ENCODE measurements around the gene GCN1.

GCN1 gene

GRCh38 chr12:120168337-120168736, 26.2 kb downstream of the GCN1 start:
- H3K36me3 ChIP-seq (ENCODE audit: control insufficient read depth in 1 of 2, insufficient read depth in 2 of 2, low read length in 2 of 2) = peaks cover 42 to 65% of the 10 kb centered on the region in 2 donors

GRCh38 chr12:120167529-120168095, 26.9 kb downstream of the GCN1 start:
- Histone ChIP-seq H3K4me1 (ENCODE audit: control insufficient read depth in 1 of 2, insufficient read depth in 2 of 2, low read length in 2 of 2) (no peaks in the 10 kb centered on the region), H3K9me3 (ENCODE audit: control insufficient read depth in 1 of 2, low read length in 2 of 2) (no peaks in the 10 kb centered on the region), H3K36me3 (ENCODE audit: control insufficient read depth in 1 of 2, insufficient read depth in 2 of 2, low read length in 2 of 2) (peaks cover 47 to 65% of the 10 kb centered on the region in 2 donors), H3K27me3 (ENCODE audit: low read depth, low read length) (no peaks in the 10 kb centered on the region), H3K4me3 (ENCODE audit: low read depth in 1 of 2, low read length in 2 of 2) (no peak overlapping the region), H3K27ac (ENCODE audit: low read length) (no peak overlapping the region)

More at GRCh38 chr12:120168337-120168736, 26.2 kb downstream of the GCN1 start:
- no peak overlapping the region for H3K4me3 ChIP-seq (ENCODE audit: low read depth in 1 of 2, low read length in 2 of 2)
- H3K27ac ChIP-seq (ENCODE audit: low read length) = no peak overlapping the region
- H3K4me1 ChIP-seq (ENCODE audit: control insufficient read depth in 1 of 2, insufficient read depth in 2 of 2, low read length in 2 of 2) = no peaks in the 10 kb centered on the region
- no peaks in the 10 kb centered on the region for H3K27me3 ChIP-seq (ENCODE audit: low read depth, low read length)
- H3K9me3 ChIP-seq (ENCODE audit: control insufficient read depth in 1 of 2, low read length in 2 of 2) = no peaks in the 10 kb centered on the region

- Histone ChIP-seq H3K27me3 (ENCODE audit: low read depth, low read length) (no peaks in the 10 kb centered on the region), H3K4me1 (ENCODE audit: control insufficient read depth in 1 of 2, insufficient read depth in 2 of 2, low read length in 2 of 2) (no peaks in the 10 kb centered on the region), H3K36me3 (ENCODE audit: control insufficient read depth in 1 of 2, insufficient read depth in 2 of 2, low read length in 2 of 2) (peaks cover 66 to 72% of the 10 kb centered on the region in 2 donors), H3K4me3 (ENCODE audit: low read depth in 1 of 2, low read length in 2 of 2) (no peak overlapping the region), H3K9me3 (ENCODE audit: control insufficient read depth in 1 of 2, low read length in 2 of 2) (no peaks in the 10 kb centered on the region), H3K27ac (ENCODE audit: low read length) (no peak overlapping the region)
Observed at GRCh38 chr12:120164293-120164692, 30.2 kb downstream of the GCN1 start.

GRCh38 chr12:120162763-120163162, 31.8 kb downstream of the GCN1 start:
- H3K4me3 ChIP-seq (ENCODE audit: low read depth in 1 of 2, low read length in 2 of 2) = no peak overlapping the region
- peaks cover 67 to 73% of the 10 kb centered on the region in 2 donors for H3K36me3 ChIP-seq (ENCODE audit: control insufficient read depth in 1 of 2, insufficient read depth in 2 of 2, low read length in 2 of 2)
- H3K27ac ChIP-seq (ENCODE audit: low read length) = no peak overlapping the region
- H3K27me3 ChIP-seq (ENCODE audit: low read depth, low read length) = no peaks in the 10 kb centered on the region
- H3K9me3 ChIP-seq (ENCODE audit: control insufficient read depth in 1 of 2, low read length in 2 of 2) = no peaks in the 10 kb centered on the region
- no peaks in the 10 kb centered on the region for H3K4me1 ChIP-seq (ENCODE audit: control insufficient read depth in 1 of 2, insufficient read depth in 2 of 2, low read length in 2 of 2)

- H3K9me3 ChIP-seq (ENCODE audit: control insufficient read depth in 1 of 2, low read length in 2 of 2) = no peaks in the 10 kb centered on the region
Observed at GRCh38 chr12:120161852-120162251, 32.7 kb downstream of the GCN1 start.

GRCh38 chr12:120159509-120160237, 34.8 kb downstream of the GCN1 start:
- no peaks in the 10 kb centered on the region for H3K4me1 ChIP-seq (ENCODE audit: control insufficient read depth in 1 of 2, insufficient read depth in 2 of 2, low read length in 2 of 2)
- H3K4me3 ChIP-seq (ENCODE audit: low read depth in 1 of 2, low read length in 2 of 2) = no peak overlapping the region
- H3K27me3 ChIP-seq (ENCODE audit: low read depth, low read length) = no peaks in the 10 kb centered on the region
- no peak overlapping the region for H3K27ac ChIP-seq (ENCODE audit: low read length)
- peaks cover 83 to 97% of the 10 kb centered on the region in 2 donors for H3K36me3 ChIP-seq (ENCODE audit: control insufficient read depth in 1 of 2, insufficient read depth in 2 of 2, low read length in 2 of 2)
- H3K9me3 ChIP-seq (ENCODE audit: control insufficient read depth in 1 of 2, low read length in 2 of 2) = no peaks in the 10 kb centered on the region

More at GRCh38 chr12:120161852-120162251, 32.7 kb downstream of the GCN1 start:
- Histone ChIP-seq H3K27me3 (ENCODE audit: low read depth, low read length) (no peaks in the 10 kb centered on the region), H3K27ac (ENCODE audit: low read length) (no peak overlapping the region), H3K36me3 (ENCODE audit: control insufficient read depth in 1 of 2, insufficient read depth in 2 of 2, low read length in 2 of 2) (peaks cover 70 to 79% of the 10 kb centered on the region in 2 donors), H3K4me1 (ENCODE audit: control insufficient read depth in 1 of 2, insufficient read depth in 2 of 2, low read length in 2 of 2) (no peaks in the 10 kb centered on the region), H3K4me3 (ENCODE audit: low read depth in 1 of 2, low read length in 2 of 2) (no peak overlapping the region)

GRCh38 chr12:120158351-120158750, 36.2 kb downstream of the GCN1 start:
- no peak overlapping the region for H3K4me3 ChIP-seq (ENCODE audit: low read depth in 1 of 2, low read length in 2 of 2)
- H3K9me3 ChIP-seq (ENCODE audit: control insufficient read depth in 1 of 2, low read length in 2 of 2) = no peaks in the 10 kb centered on the region
- H3K27me3 ChIP-seq (ENCODE audit: low read depth, low read length) = no peaks in the 10 kb centered on the region
- H3K4me1 ChIP-seq (ENCODE audit: control insufficient read depth in 1 of 2, insufficient read depth in 2 of 2, low read length in 2 of 2) = no peaks in the 10 kb centered on the region
- no peak overlapping the region for H3K27ac ChIP-seq (ENCODE audit: low read length)
- H3K36me3 ChIP-seq (ENCODE audit: control insufficient read depth in 1 of 2, insufficient read depth in 2 of 2, low read length in 2 of 2) = peaks cover 85 to 97% of the 10 kb centered on the region in 2 donors

- Histone ChIP-seq H3K4me3 (ENCODE audit: low read depth in 1 of 2, low read length in 2 of 2) (no peak overlapping the region), H3K27ac (ENCODE audit: low read length) (no peak overlapping the region), H3K9me3 (ENCODE audit: control insufficient read depth in 1 of 2, low read length in 2 of 2) (no peaks in the 10 kb centered on the region), H3K4me1 (ENCODE audit: control insufficient read depth in 1 of 2, insufficient read depth in 2 of 2, low read length in 2 of 2) (no peaks in the 10 kb centered on the region), H3K36me3 (ENCODE audit: control insufficient read depth in 1 of 2, insufficient read depth in 2 of 2, low read length in 2 of 2) (peaks cover 85 to 97% of the 10 kb centered on the region in 2 donors), H3K27me3 (ENCODE audit: low read depth, low read length) (no peaks in the 10 kb centered on the region)
Observed at GRCh38 chr12:120157678-120158077, 36.8 kb downstream of the GCN1 start.

- Histone ChIP-seq H3K9me3 (ENCODE audit: control insufficient read depth in 1 of 2, low read length in 2 of 2) (no peaks in the 10 kb centered on the region), H3K4me3 (ENCODE audit: low read depth in 1 of 2, low read length in 2 of 2) (no peak overlapping the region), H3K4me1 (ENCODE audit: control insufficient read depth in 1 of 2, insufficient read depth in 2 of 2, low read length in 2 of 2) (no peaks in the 10 kb centered on the region), H3K27ac (ENCODE audit: low read length) (no peak overlapping the region), H3K36me3 (ENCODE audit: control insufficient read depth in 1 of 2, insufficient read depth in 2 of 2, low read length in 2 of 2) (peaks cover 78 to 92% of the 10 kb centered on the region in 2 donors), H3K27me3 (ENCODE audit: low read depth, low read length) (no peaks in the 10 kb centered on the region)
Observed at GRCh38 chr12:120156315-120157259, 37.9 kb downstream of the GCN1 start.

- no peak overlapping the region for H3K4me3 ChIP-seq (ENCODE audit: low read depth in 1 of 2, low read length in 2 of 2)
- H3K9me3 ChIP-seq (ENCODE audit: control insufficient read depth in 1 of 2, low read length in 2 of 2) = no peaks in the 10 kb centered on the region
- H3K36me3 ChIP-seq (ENCODE audit: control insufficient read depth in 1 of 2, insufficient read depth in 2 of 2, low read length in 2 of 2) = peaks cover 65 to 91% of the 10 kb centered on the region in 2 donors
- no peak overlapping the region for H3K27ac ChIP-seq (ENCODE audit: low read length)
- H3K27me3 ChIP-seq (ENCODE audit: low read depth, low read length) = no peaks in the 10 kb centered on the region
- no peaks in the 10 kb centered on the region for H3K4me1 ChIP-seq (ENCODE audit: control insufficient read depth in 1 of 2, insufficient read depth in 2 of 2, low read length in 2 of 2)
Observed at GRCh38 chr12:120155072-120155471, 39.4 kb downstream of the GCN1 start.

GRCh38 chr12:120150919-120151525, 43.5 kb downstream of the GCN1 start:
- H3K4me1 ChIP-seq (ENCODE audit: control insufficient read depth in 1 of 2, insufficient read depth in 2 of 2, low read length in 2 of 2) = no peaks in the 10 kb centered on the region
- H3K9me3 ChIP-seq (ENCODE audit: control insufficient read depth in 1 of 2, low read length in 2 of 2) = no peaks in the 10 kb centered on the region
- no peak overlapping the region for H3K4me3 ChIP-seq (ENCODE audit: low read depth in 1 of 2, low read length in 2 of 2)
- no peak overlapping the region for H3K27ac ChIP-seq (ENCODE audit: low read length)
- H3K27me3 ChIP-seq (ENCODE audit: low read depth, low read length) = no peaks in the 10 kb centered on the region
- H3K36me3 ChIP-seq (ENCODE audit: control insufficient read depth in 1 of 2, insufficient read depth in 2 of 2, low read length in 2 of 2) = peaks cover 58 to 91% of the 10 kb centered on the region in 2 donors

Measured in muscle layer of duodenum (tissue), 2 donors.